ENCODE measurements around the gene TPCN2. TPM values are rescaled to one million over a fixed set of nuclear protein-coding genes. Genes with fewer than 3 reads are reported as not detected.

Gene TPCN2
- total and polyA plus RNA-seq, 9 of the 15 experiments (the other 6 are each of a cell fraction or from before 2014, with no cell fraction given), result 0.66 to 10.2 (median 4.6) TPM

DNA sequence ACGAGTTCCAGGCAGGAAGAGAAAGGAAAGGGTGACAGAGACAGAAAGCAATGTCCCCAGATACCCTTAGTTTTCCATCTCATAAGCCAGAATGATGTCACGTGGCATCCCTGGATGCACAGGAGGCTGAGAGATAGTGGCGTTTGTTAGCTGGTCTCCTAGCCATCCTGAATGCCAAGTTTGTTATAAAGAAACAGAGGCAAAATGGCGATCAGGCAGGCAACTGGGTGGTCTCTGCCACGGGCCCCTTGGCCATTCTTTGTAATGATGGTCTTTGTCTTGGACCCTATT, 112.3 kb downstream of the TPCN2 start (continued):
- TF ChIP-seq, protein P1, sequence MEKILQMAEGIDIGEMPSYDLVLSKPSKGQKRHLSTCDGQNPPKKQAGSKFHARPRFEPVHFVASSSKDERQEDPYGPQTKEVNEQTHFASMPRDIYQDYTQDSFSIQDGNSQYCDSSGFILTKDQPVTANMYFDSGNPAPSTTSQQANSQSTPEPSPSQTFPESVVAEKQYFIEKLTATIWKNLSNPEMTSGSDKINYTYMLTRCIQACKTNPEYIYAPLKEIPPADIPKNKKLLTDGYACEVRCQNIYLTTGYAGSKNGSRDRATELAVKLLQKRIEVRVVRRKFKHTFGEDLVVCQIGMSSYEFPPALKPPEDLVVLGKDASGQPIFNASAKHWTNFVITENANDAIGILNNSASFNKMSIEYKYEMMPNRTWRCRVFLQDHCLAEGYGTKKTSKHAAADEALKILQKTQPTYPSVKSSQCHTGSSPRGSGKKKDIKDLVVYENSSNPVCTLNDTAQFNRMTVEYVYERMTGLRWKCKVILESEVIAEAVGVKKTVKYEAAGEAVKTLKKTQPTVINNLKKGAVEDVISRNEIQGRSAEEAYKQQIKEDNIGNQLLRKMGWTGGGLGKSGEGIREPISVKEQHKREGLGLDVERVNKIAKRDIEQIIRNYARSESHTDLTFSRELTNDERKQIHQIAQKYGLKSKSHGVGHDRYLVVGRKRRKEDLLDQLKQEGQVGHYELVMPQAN (IDR thresholded peaks at IDR 0.05; ENCODE audit: borderline replicate concordance), result no peak
- TF ChIP-seq MAZ (CRISPR knock-in tag; conservative IDR thresholded peaks at IDR 0.05 in 1 of 2, IDR thresholded peaks at IDR 0.05 in 1 of 2), result no peak
- TF ChIP-seq, protein P2, sequence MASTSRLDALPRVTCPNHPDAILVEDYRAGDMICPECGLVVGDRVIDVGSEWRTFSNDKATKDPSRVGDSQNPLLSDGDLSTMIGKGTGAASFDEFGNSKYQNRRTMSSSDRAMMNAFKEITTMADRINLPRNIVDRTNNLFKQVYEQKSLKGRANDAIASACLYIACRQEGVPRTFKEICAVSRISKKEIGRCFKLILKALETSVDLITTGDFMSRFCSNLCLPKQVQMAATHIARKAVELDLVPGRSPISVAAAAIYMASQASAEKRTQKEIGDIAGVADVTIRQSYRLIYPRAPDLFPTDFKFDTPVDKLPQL (IDR thresholded peaks at IDR 0.05; ENCODE audit: extremely low read depth, insufficient read length), result no peak
- no peak for TF ChIP-seq ZNF146 (CRISPR knock-in tag; IDR thresholded peaks at IDR 0.05; ENCODE audit: unreplicated experiment)
- TF ChIP-seq, protein P3, sequence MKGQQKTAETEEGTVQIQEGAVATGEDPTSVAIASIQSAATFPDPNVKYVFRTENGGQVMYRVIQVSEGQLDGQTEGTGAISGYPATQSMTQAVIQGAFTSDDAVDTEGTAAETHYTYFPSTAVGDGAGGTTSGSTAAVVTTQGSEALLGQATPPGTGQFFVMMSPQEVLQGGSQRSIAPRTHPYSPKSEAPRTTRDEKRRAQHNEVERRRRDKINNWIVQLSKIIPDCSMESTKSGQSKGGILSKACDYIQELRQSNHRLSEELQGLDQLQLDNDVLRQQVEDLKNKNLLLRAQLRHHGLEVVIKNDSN (CRISPR knock-in tag; IDR thresholded peaks at IDR 0.05), result peak; percentile 30; the same call in 1 of the 2 replicates

DNA sequence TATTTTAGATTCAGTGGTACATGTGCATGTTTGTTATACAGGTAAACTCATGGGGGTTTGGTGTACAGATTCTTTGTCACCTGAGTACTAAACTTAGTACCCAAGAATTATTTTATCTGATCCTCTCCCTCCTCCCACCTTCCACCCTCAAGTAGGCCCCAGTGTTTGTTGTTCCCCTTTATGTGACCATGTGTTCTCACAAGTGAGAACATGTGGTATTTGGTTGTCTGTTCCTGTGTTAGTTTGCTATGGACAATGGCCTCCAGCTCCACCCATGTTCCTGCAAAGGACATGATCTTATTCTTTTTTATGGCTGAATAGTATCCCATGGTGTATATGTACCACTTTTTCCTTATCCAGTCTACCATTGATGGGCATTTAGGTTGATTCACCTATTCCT, 113.8 kb downstream of the TPCN2 start:
- no peaks in the 10 kb centered on the region for H4K20me1 ChIP-seq (replicated peaks; ENCODE audit: control insufficient read depth, insufficient read depth, low read length)
- TF ChIP-seq, protein P4, sequence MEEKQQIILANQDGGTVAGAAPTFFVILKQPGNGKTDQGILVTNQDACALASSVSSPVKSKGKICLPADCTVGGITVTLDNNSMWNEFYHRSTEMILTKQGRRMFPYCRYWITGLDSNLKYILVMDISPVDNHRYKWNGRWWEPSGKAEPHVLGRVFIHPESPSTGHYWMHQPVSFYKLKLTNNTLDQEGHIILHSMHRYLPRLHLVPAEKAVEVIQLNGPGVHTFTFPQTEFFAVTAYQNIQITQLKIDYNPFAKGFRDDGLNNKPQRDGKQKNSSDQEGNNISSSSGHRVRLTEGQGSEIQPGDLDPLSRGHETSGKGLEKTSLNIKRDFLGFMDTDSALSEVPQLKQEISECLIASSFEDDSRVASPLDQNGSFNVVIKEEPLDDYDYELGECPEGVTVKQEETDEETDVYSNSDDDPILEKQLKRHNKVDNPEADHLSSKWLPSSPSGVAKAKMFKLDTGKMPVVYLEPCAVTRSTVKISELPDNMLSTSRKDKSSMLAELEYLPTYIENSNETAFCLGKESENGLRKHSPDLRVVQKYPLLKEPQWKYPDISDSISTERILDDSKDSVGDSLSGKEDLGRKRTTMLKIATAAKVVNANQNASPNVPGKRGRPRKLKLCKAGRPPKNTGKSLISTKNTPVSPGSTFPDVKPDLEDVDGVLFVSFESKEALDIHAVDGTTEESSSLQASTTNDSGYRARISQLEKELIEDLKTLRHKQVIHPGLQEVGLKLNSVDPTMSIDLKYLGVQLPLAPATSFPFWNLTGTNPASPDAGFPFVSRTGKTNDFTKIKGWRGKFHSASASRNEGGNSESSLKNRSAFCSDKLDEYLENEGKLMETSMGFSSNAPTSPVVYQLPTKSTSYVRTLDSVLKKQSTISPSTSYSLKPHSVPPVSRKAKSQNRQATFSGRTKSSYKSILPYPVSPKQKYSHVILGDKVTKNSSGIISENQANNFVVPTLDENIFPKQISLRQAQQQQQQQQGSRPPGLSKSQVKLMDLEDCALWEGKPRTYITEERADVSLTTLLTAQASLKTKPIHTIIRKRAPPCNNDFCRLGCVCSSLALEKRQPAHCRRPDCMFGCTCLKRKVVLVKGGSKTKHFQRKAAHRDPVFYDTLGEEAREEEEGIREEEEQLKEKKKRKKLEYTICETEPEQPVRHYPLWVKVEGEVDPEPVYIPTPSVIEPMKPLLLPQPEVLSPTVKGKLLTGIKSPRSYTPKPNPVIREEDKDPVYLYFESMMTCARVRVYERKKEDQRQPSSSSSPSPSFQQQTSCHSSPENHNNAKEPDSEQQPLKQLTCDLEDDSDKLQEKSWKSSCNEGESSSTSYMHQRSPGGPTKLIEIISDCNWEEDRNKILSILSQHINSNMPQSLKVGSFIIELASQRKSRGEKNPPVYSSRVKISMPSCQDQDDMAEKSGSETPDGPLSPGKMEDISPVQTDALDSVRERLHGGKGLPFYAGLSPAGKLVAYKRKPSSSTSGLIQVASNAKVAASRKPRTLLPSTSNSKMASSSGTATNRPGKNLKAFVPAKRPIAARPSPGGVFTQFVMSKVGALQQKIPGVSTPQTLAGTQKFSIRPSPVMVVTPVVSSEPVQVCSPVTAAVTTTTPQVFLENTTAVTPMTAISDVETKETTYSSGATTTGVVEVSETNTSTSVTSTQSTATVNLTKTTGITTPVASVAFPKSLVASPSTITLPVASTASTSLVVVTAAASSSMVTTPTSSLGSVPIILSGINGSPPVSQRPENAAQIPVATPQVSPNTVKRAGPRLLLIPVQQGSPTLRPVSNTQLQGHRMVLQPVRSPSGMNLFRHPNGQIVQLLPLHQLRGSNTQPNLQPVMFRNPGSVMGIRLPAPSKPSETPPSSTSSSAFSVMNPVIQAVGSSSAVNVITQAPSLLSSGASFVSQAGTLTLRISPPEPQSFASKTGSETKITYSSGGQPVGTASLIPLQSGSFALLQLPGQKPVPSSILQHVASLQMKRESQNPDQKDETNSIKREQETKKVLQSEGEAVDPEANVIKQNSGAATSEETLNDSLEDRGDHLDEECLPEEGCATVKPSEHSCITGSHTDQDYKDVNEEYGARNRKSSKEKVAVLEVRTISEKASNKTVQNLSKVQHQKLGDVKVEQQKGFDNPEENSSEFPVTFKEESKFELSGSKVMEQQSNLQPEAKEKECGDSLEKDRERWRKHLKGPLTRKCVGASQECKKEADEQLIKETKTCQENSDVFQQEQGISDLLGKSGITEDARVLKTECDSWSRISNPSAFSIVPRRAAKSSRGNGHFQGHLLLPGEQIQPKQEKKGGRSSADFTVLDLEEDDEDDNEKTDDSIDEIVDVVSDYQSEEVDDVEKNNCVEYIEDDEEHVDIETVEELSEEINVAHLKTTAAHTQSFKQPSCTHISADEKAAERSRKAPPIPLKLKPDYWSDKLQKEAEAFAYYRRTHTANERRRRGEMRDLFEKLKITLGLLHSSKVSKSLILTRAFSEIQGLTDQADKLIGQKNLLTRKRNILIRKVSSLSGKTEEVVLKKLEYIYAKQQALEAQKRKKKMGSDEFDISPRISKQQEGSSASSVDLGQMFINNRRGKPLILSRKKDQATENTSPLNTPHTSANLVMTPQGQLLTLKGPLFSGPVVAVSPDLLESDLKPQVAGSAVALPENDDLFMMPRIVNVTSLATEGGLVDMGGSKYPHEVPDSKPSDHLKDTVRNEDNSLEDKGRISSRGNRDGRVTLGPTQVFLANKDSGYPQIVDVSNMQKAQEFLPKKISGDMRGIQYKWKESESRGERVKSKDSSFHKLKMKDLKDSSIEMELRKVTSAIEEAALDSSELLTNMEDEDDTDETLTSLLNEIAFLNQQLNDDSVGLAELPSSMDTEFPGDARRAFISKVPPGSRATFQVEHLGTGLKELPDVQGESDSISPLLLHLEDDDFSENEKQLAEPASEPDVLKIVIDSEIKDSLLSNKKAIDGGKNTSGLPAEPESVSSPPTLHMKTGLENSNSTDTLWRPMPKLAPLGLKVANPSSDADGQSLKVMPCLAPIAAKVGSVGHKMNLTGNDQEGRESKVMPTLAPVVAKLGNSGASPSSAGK (IDR thresholded peaks at IDR 0.05), result peak; percentile 60

More for the DNA sequence above, 113.8 kb downstream of the TPCN2 start:
- intact Hi-C loops (cut with micrococcal nuclease) (no loop called here), in situ Hi-C loops (cut with MboI) (no loop called here)
- Histone ChIP-seq H3K36me3 (ENCODE audit: control insufficient read depth, insufficient read depth, low read length) (no peaks in the 10 kb centered on the region), H3K4me1 (replicated peaks in 1 of 2; ENCODE audit: control insufficient read depth in 2 of 2, insufficient read depth in 2 of 2, low read length in 2 of 2) (peaks cover 13 to 20% of the 10 kb centered on the region in 2 experiments; a peak in 3 of 5 replicates), H3K27ac (ENCODE audit: extremely low read depth, low read depth, low read length) (no peak overlapping the region), H3K9me1 (ENCODE audit: control insufficient read depth, insufficient read depth, low read length) (no peaks in the 10 kb centered on the region), H3K9ac (ENCODE audit: insufficient read depth in 1 of 2, low read depth in 2 of 2, low read length in 2 of 2) (no peak overlapping the region), H3K27me3 (ENCODE audit: control insufficient read depth in 2 of 2, insufficient read depth in 2 of 2, low read length in 2 of 2) (peaks cover 2 to 40% of the 10 kb centered on the region in 2 experiments; a peak in 3 of 5 replicates), H3K4me3 (no peak overlapping the region), H3K79me2 (ENCODE audit: control insufficient read depth, insufficient read depth, low read length) (no peaks in the 10 kb centered on the region), H2AFZ (ENCODE audit: low read depth, low read length) (no peak overlapping the region), H3K9me3 (replicated peaks; ENCODE audit: control insufficient read depth, insufficient read depth, low read depth, low read length) (no peaks in the 10 kb centered on the region), H3K4me2 (ENCODE audit: insufficient read depth, low read length) (no peak overlapping the region)
- DNase-seq (ENCODE audit: extremely low read depth in 1 of 4, low spot score in 3 of 4), result no peak
- POLR2A ChIA-PET, result no interaction called here
- CTCF ChIA-PET (ENCODE audit: low intra/inter-chr PET ratio), result no interaction called here
- BruUV-seq (replicated peaks), result no TSS peak
- no peak for FAIRE-seq
- ATAC-seq, result no peak

All from K562 (cell line).